Measurements from ENCODE around the gene LRRC41.

DNA sequence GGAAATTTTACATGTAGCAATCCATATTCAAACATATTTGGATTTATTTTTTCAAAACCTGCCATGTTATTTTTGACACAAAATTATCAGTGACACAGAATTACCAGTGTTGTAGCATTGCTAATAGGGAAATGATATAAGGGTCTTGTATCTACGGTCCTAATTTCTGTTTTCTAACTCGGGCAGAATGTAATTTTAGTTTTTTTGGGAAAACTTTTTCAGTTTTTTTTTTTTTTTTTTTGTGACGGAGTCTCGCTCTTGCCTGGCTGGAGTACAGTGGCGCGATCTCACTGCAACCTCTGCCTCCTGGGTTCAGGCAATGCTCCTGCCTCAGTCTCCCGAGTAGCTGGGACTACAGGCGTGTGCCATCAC is 2.7 kb upstream of the LRRC41 start:
- no peak for TF ChIP-seq EZH2 (IDR thresholded peaks at IDR 0.05; ENCODE audit: insufficient read depth, poor library complexity, severe bottlenecking)
- TF ChIP-seq EZH2phosphoT487 (IDR thresholded peaks at IDR 0.05; ENCODE audit: insufficient read depth, low read depth): no peak

All from GM23248 (cell line).